ENCODE results near the gene PFN4. TPM values are rescaled to one million over a fixed set of nuclear protein-coding genes. Genes with fewer than 3 reads are reported as not detected.

PFN4 gene
- total and polyA plus RNA-seq, 2 experiments from 2014 or later: 0.28 TPM; not detected in 1

DNA sequence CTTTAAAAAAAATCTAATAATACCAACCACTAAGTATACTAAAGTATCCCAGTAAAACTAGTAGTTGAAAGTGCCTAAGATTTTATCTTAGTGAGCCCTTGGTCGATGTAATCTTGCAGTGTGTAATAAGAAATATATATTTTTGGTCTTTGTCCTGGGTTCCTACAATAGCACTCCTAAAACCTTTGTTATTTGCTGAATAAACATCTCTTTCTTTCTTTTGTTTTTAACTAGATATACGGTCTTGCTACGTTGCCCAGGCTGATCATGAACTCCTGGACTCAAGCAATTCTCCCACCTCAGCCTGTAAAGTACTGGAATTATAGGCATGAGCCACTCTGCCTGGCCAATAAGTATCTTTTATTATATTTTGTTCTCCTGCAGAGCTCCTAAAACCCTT lies 36.1 kb downstream of the PFN4 start:
- Histone ChIP-seq H3K79me2 (replicated peaks; ENCODE audit: insufficient read depth) (peaks cover 4% of the 10 kb centered on the region), H3K9me2 (ENCODE audit: insufficient read depth) (no peaks in the 10 kb centered on the region), H2AFZ (no peak overlapping the region), H3K4me1 (ENCODE audit: insufficient read depth) (peaks cover 11% of the 10 kb centered on the region), H3K36me3 (ENCODE audit: insufficient read depth) (0 out of 2 replicates have a peak, but pooled peaks cover 6% of the 10 kb centered on the region), H3K4me2 (no peak overlapping the region), H3K27ac (ENCODE audit: low read depth) (no peak overlapping the region), H3K4me3 (no peak overlapping the region), H4K20me1 (replicated peaks; ENCODE audit: insufficient read depth) (no peaks in the 10 kb centered on the region), H3K27me3 (ENCODE audit: insufficient read depth) (no peaks in the 10 kb centered on the region), H3F3A (replicated peaks; ENCODE audit: low read depth) (peaks cover 12% of the 10 kb centered on the region; the same call in 1 of the 2 replicates)
- Mint-ChIP-seq H3K36me3 (ENCODE audit: low read depth) (peaks cover 17% of the 10 kb centered on the region), H3K9me3 (no peaks in the 10 kb centered on the region), H3K27me3 (ENCODE audit: insufficient read depth, low read depth, poor library complexity) (peaks cover 7% of the 10 kb centered on the region), H3K4me1 (peaks cover 19% of the 10 kb centered on the region), H3K27ac (no peak overlapping the region), H3K4me3 (no peak overlapping the region)
- no peak for DNase-seq (ENCODE audit: low spot score)
- TF ChIP-seq NANOG (IDR thresholded peaks at IDR 0.05; ENCODE audit: borderline replicate concordance) (no peak), EZH2phosphoT487 (IDR thresholded peaks at IDR 0.05; ENCODE audit: unreplicated experiment) (no peak), POLR2AphosphoS5 (IDR thresholded peaks at IDR 0.05; ENCODE audit: low read depth) (no peak), EZH2 (IDR thresholded peaks at IDR 0.05; ENCODE audit: low read depth, unreplicated experiment) (no peak), ZNF331 (CRISPR knock-in tag; IDR thresholded peaks at IDR 0.05; ENCODE audit: low read depth) (no peak), STAT1 (IDR thresholded peaks at IDR 0.05; ENCODE audit: unreplicated experiment) (no peak), CTCF (conservative IDR thresholded peaks at IDR 0.05; ENCODE audit: low read depth in 2 of 2) (no peak), ZNF114 (CRISPR knock-in tag; IDR thresholded peaks at IDR 0.05) (no peak), CREB1 (CRISPR knock-in tag; IDR thresholded peaks at IDR 0.05; ENCODE audit: low read depth) (no peak), ETS1 (IDR thresholded peaks at IDR 0.05) (no peak), JUNB (IDR thresholded peaks at IDR 0.05; ENCODE audit: unreplicated experiment) (no peak)
- TF ChIP-seq, protein P1, sequence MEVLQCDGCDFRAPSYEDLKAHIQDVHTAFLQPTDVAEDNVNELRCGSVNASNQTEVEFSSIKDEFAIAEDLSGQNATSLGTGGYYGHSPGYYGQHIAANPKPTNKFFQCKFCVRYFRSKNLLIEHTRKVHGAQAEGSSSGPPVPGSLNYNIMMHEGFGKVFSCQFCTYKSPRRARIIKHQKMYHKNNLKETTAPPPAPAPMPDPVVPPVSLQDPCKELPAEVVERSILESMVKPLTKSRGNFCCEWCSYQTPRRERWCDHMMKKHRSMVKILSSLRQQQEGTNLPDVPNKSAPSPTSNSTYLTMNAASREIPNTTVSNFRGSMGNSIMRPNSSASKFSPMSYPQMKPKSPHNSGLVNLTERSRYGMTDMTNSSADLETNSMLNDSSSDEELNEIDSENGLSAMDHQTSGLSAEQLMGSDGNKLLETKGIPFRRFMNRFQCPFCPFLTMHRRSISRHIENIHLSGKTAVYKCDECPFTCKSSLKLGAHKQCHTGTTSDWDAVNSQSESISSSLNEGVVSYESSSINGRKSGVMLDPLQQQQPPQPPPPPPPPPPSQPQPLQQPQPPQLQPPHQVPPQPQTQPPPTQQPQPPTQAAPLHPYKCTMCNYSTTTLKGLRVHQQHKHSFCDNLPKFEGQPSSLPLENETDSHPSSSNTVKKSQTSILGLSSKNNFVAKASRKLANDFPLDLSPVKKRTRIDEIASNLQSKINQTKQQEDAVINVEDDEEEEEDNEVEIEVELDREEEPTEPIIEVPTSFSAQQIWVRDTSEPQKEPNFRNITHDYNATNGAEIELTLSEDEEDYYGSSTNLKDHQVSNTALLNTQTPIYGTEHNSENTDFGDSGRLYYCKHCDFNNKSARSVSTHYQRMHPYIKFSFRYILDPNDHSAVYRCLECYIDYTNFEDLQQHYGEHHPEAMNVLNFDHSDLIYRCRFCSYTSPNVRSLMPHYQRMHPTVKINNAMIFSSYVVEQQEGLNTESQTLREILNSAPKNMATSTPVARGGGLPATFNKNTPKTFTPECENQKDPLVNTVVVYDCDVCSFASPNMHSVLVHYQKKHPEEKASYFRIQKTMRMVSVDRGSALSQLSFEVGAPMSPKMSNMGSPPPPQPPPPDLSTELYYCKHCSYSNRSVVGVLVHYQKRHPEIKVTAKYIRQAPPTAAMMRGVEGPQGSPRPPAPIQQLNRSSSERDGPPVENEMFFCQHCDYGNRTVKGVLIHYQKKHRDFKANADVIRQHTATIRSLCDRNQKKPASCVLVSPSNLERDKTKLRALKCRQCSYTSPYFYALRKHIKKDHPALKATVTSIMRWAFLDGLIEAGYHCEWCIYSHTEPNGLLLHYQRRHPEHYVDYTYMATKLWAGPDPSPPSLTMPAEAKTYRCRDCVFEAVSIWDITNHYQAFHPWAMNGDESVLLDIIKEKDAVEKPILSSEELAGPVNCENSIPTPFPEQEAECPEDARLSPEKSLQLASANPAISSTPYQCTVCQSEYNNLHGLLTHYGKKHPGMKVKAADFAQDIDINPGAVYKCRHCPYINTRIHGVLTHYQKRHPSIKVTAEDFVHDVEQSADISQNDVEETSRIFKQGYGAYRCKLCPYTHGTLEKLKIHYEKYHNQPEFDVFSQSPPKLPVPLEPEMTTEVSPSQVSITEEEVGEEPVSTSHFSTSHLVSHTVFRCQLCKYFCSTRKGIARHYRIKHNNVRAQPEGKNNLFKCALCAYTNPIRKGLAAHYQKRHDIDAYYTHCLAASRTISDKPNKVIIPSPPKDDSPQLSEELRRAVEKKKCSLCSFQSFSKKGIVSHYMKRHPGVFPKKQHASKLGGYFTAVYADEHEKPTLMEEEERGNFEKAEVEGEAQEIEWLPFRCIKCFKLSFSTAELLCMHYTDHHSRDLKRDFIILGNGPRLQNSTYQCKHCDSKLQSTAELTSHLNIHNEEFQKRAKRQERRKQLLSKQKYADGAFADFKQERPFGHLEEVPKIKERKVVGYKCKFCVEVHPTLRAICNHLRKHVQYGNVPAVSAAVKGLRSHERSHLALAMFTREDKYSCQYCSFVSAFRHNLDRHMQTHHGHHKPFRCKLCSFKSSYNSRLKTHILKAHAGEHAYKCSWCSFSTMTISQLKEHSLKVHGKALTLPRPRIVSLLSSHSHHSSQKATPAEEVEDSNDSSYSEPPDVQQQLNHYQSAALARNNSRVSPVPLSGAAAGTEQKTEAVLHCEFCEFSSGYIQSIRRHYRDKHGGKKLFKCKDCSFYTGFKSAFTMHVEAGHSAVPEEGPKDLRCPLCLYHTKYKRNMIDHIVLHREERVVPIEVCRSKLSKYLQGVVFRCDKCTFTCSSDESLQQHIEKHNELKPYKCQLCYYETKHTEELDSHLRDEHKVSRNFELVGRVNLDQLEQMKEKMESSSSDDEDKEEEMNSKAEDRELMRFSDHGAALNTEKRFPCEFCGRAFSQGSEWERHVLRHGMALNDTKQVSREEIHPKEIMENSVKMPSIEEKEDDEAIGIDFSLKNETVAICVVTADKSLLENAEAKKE (CRISPR knock-in tag; IDR thresholded peaks at IDR 0.05): no peak
- ATAC-seq: no peak

All from GM23338 (cell line).